Heart left ventricle (tissue), 16 donors: Measurements from ENCODE around the gene CCHCR1. TPM values are rescaled to one million over a fixed set of nuclear protein-coding genes. Genes with fewer than 3 reads are reported as not detected.
"Not testable (repeated sequence)": the region's sequence is repeated elsewhere in the genome, so short reads cannot be mapped to it uniquely, and the experiment has no call there.

Experiments
- ATAC-seq, 4 donors: fragments of 200-7000 bp; cut with Tn5 transposase; one replicate each; pipeline ENCODE4 v1.9.1; 2020 to 2022; ENCODE audit warnings: moderate library complexity in 4 of 4, mild to moderate bottlenecking in 3 of 4, moderate number of reproducible peaks in 1 of 4
- DNase-seq, 5 donors: peaks; one replicate each; pipeline ENCODE4 v3.0.0-alpha.2; 2020
- H3K27ac ChIP-seq, 12 donors: fragments of 200-600 bp; sonication (generic) in 4 of 12; one replicate each; pipeline versions ENCODE4 v1.5.0 to v1.8.0; 2016 to 2022; ENCODE audit warnings: mild to moderate bottlenecking in 2 of 12
- H3K27me3 ChIP-seq, 9 donors: fragments of 200-600 bp; sonication (generic) in 2 of 9; one replicate each; pipeline versions ENCODE4 v1.5.1 to v1.8.0; 2016 to 2022; ENCODE audit warnings: mild to moderate bottlenecking in 3 of 9
- H3K36me3 ChIP-seq, 9 donors: fragments of 200-600 bp; sonication (generic) in 2 of 9; one replicate each; pipeline versions ENCODE4 v1.5.0 to v1.8.0; 2018 to 2022; ENCODE audit warnings: mild to moderate bottlenecking in 2 of 9
- H3K4me1 ChIP-seq, 12 donors: fragments of 200-600 bp; sonication (generic) in 4 of 12; one replicate each; pipeline versions ENCODE4 v1.5.0 to v1.8.0; 2016 to 2022; ENCODE audit warnings: mild to moderate bottlenecking in 3 of 12
- H3K4me3 ChIP-seq, 12 donors: fragments of 200-600 bp; sonication (generic) in 4 of 12; one replicate each; pipeline versions ENCODE4 v1.5.0 to v1.8.0; 2017 to 2022; ENCODE audit warnings: mild to moderate bottlenecking in 9 of 12, moderate library complexity in 4 of 12
- H3K9me3 ChIP-seq, 12 donors: fragments of 200-600 bp; sonication (generic) in 4 of 12; one replicate each; pipeline versions ENCODE4 v1.5.0 to v1.8.0; 2016 to 2022; ENCODE audit warnings: mild to moderate bottlenecking in 1 of 12
- POLR2A ChIP-seq, 2 donors: fragments of 450-650 bp; IDR thresholded peaks; one replicate each; pipeline ENCODE4 v1.6.1; 2017; ENCODE audit warnings: antibody characterized with exemption in 2 of 2, mild to moderate bottlenecking in 2 of 2, moderate library complexity in 2 of 2
- WGBS, 4 donors: extraction: QIAGEN DNeasy Blood & Tissue Kit in 2 of 4; methylation state at CpG; one replicate each; pipeline versions ENCODE4 v1.1.5 to v1.1.7; 2013 to 2018; 5-methylcytosine and 5-hydroxymethylcytosine counted together
- intact Hi-C, 10 donors: fragments of 100-400 bp; cut with DNase I; formaldehyde crosslinking; loops; one replicate each; pipeline versions ENCODE4 v1.11.1 to v1.14.2; 2022
- polyA plus RNA-seq, 2 donors: library from polyadenylated mRNA; stranded (reverse); fragments of 200-250 nt; gene quantifications; one replicate each; pipeline ENCODE4 v1.2.3, GENCODE V29; 2013
- total RNA-seq, 9 donors: library from RNA; depleted of rRNA in 2 of 9; stranded (reverse); fragments of >200 nt in 2 of 9; fragmentation: NEBNext Ultra II Directional in 3 of 9; extraction: Animal tissue kit (Norgen Biotek cat#: 25700) in 3 of 9; gene quantifications; one replicate each; pipeline versions ENCODE4 v1.1.0 to v1.2.4, GENCODE V29; 2016 to 2023
- TF ChIP-seq, protein P1 (sequence below), 12 donors: fragments of 200-600 bp; sonication (generic) in 4 of 12; IDR thresholded peaks; one replicate each; pipeline versions ENCODE4 v1.5.0 to v1.8.0; 2018 to 2022; ENCODE audit warnings: antibody characterized with exemption in 12 of 12, mild to moderate bottlenecking in 5 of 12
- donor health status: ischemic (EF 13 %, LVEDD 7.1; RV severe dilation, severe dysfunction).
- donor health status: healthy with polysubstance abuse.
- donor health status: DM: no; HTN: yes; CAD: no.
- donor health status: DM: no; HTN: no; CAD: no.
- donor health status: ischemic (EF 25% LVEDD 6.9; RV normal size, moderate dysfunction).
- donor health status: ischemic (EF 25% LVEDD 5.7; RV mildly dilated, moderate dysfunction).
- donor health status: healthy.
- donor health status: DM: yes; HTN: yes; CAD: no.
- donor health status: ischemic (EF 35%, LVEDD 5.7; RV mildly dilated, moderate dysfunction).
- donor health status: nonischemic (EF 11% LVEDD 7.7; RV severe dilation, severe dysfunction).
- donor health status: DM: yes; HTN: yes; CAD: no.
- donor health status: PGD.
- donor health status: ischemic (EF 29% LVEDD 5.4; RV normal size, mild dysfunction).
- donor health status: nonischemic (EF 23%, LVEDD 6.1; RV moderate dilation, normal function).

The CCHCR1 gene
- total and polyA plus RNA-seq, 11 donors = 6.0 to 16.4 (median 10.4) TPM

DNA sequence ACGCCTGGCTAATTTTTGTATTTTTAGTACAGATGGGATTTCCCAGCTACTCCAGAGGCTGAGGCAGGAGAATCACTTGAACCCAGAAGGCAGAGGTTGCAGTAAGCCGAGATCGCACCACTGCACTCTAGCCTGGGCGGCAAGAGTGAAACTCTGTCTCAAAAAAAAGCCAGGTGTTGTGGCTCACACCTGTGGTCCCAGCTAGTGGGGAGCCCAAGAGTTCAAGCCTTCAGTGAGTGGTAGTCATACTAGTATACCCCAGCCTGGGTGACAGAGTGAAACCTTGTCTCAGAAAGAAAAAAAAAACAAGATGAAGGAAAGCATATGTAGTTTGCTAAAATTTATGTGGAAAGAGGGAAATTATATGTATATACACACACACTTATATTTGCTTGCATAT is 32.9 kb upstream of the CCHCR1 start:
- H3K4me3 ChIP-seq = no peak overlapping the region
- no peaks in the 10 kb centered on the region for H3K9me3 ChIP-seq
- ATAC-seq = no peak
- H3K4me1 ChIP-seq = peaks cover 0 to 5% (median 0%) of the 10 kb centered on the region in 12 donors
- intact Hi-C loops = loop anchor here in 1 of 10 donors (10.0 kb wide), 1 partner anchor 276 kb away; the partner anchor contains the start of gene VARS2
- 77 to 95% (median 89%) methylated on average over 4 of the region's 4 CpGs for WGBS, 4 donors
- no peak overlapping the region for H3K27ac ChIP-seq
- TF ChIP-seq, protein P1, sequence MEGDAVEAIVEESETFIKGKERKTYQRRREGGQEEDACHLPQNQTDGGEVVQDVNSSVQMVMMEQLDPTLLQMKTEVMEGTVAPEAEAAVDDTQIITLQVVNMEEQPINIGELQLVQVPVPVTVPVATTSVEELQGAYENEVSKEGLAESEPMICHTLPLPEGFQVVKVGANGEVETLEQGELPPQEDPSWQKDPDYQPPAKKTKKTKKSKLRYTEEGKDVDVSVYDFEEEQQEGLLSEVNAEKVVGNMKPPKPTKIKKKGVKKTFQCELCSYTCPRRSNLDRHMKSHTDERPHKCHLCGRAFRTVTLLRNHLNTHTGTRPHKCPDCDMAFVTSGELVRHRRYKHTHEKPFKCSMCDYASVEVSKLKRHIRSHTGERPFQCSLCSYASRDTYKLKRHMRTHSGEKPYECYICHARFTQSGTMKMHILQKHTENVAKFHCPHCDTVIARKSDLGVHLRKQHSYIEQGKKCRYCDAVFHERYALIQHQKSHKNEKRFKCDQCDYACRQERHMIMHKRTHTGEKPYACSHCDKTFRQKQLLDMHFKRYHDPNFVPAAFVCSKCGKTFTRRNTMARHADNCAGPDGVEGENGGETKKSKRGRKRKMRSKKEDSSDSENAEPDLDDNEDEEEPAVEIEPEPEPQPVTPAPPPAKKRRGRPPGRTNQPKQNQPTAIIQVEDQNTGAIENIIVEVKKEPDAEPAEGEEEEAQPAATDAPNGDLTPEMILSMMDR (IDR thresholded peaks at IDR 0.05) = no peak
- TF ChIP-seq POLR2A (IDR thresholded peaks at IDR 0.05) = no peak
- peaks cover 0 to 4% (median 0%) of the 10 kb centered on the region in 9 donors for H3K36me3 ChIP-seq
- no peaks in the 10 kb centered on the region for H3K27me3 ChIP-seq
- no peak for DNase-seq

DNA sequence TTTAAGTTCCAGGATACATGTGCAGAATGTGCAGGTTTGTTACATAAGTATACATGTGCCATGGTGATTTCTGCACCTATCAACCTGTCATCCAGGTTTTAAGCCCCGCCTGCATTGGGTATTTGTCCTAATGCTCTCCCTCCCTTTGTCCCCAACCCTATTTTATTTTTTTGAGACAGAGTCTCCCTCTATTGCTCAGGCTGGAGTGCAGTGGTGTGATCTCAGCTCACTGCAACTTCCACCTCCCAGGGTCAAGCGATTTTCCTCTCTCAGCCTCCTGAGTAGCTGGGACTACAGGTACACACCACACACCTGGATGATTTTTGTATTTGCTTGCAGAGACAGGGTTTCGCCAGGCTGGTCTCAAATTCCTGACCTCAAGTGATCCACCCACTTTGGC is 31.6 kb upstream of the CCHCR1 start:
- H3K4me3 ChIP-seq, H3K27me3 ChIP-seq, DNase-seq, H3K36me3 ChIP-seq, ATAC-seq, H3K9me3 ChIP-seq, intact Hi-C loops, H3K27ac ChIP-seq: not testable (repeated sequence)
- 88 to 93% (median 90%) methylated on average over 3 of the region's 3 CpGs for whole genome bisulfite sequencing, 4 donors
- H3K4me1 ChIP-seq = peaks cover 0 to 13% (median 0%) of the 10 kb centered on the region in 12 donors

DNA sequence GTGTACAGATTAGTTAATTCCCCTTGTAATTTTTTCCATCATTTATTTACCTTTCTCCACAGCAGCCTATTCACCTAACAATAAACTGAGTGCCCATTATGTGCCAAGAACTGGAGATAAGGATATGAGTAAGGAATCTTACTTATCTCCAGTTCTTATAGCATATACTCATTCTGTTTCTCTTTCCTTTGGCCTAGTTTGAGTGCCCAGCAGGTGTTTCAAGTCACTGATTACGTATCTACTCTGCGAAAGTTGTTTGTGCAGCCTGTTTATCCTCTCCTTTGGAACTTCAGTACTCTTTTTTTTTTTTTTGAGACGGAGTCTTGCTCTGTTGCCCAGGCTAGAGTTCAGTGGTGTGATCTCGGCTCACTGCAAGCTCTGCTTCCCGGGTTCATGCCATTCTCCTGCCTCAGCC is 30.2 kb upstream of the CCHCR1 start:
- H3K27ac ChIP-seq = no peak overlapping the region
- peaks cover 0 to 20% (median 0%) of the 10 kb centered on the region in 12 donors for H3K4me1 ChIP-seq
- H3K4me3 ChIP-seq = no peak overlapping the region
- no peaks in the 10 kb centered on the region for H3K36me3 ChIP-seq
- TF ChIP-seq, protein P1 (IDR thresholded peaks at IDR 0.05) = no peak
- no peak for TF ChIP-seq POLR2A (IDR thresholded peaks at IDR 0.05)
- H3K9me3 ChIP-seq = no peaks in the 10 kb centered on the region
- ATAC-seq (no peak), DNase-seq (no peak)
- WGBS, 4 donors = 76 to 91% (median 82%) methylated on average over 5 of the region's 5 CpGs
- no peaks in the 10 kb centered on the region for H3K27me3 ChIP-seq
- intact Hi-C loops = loop anchor here in 2 of 10 donors (2.0 kb wide), 2 partner anchors 45 to 49 kb away; partner anchors contain the start of gene PSORS1C2 (in 1 of the 2)

DNA sequence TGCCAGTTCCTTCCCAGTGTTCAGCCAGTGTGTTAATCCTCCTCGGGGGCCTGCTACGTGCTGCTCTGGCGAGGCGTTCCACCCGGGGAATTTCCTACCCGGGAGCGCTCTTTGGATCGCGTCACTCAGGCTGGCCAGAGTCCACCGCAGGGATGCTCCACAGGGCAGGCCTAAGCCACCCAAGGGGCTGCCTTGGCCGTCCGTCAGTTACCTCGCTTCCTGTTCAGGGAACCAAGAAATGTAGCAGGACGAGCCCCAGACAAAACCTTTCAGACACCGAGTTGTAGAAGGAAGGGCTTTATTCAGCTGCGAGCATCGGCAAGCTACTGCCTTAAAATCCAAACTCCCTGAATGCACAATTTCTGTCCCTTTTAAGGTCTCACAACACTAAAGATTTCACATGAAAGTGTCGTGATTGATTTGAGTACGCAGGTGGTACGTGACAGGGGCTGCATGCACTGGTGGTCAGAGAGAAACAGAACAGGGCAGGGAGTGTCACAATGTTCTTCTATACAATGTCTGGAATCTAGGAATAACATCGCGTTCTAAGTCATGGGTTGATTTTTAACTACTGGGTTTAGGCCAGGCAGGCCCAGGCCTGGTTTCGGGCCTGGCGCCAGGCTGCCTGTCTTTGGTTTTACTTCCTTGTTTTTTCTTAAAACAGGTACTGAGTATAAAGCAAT is 28.6 kb upstream of the CCHCR1 start:
- Histone ChIP-seq H3K27ac (peak overlapping the region; percentile 70 to 95 (median 81)), H3K27me3 (no peaks in the 10 kb centered on the region), H3K9me3 (no peaks in the 10 kb centered on the region), H3K4me1 (peaks cover 0 to 21% (median 0%) of the 10 kb centered on the region in 12 donors), H3K4me3 (peak overlapping the region; percentile 2 to 58 (median 44)), H3K36me3 (no peaks in the 10 kb centered on the region)
- peak in 3 of 4 donors; percentile 45 to 71 (median 59) for ATAC-seq
- 48 to 57% (median 54%) methylated on average over 21 to 24 of the region's 24 CpGs for WGBS, 4 donors
- DNase-seq = peak; percentile 67 to 88 (median 85)
- intact Hi-C loops = loop anchor here in 2 of 10 donors (2.0 kb wide), 2 partner anchors 43 to 47 kb away; partner anchors contain the start of gene PSORS1C2 (in 1 of the 2)
- TF ChIP-seq POLR2A (IDR thresholded peaks at IDR 0.05) = peak in 1 of 2 donors; percentile 58
- TF ChIP-seq, protein P1 (IDR thresholded peaks at IDR 0.05) = no peak

DNA sequence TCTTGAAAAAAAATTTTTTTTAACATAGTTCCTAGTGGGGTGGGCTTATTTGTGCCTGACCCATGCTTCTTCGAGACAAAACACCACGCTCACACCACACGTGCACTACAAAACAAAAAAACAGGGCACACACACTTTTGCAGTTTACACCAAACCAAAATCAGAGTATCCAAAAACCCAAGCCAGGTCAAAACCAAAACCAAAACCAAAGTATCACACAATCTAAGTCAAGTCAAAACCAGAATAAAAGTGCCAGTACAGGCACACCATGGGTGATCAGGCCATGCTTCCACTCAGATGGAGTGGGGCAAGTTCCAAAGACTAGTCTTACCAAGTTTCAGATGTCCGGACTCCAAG is 28.1 kb upstream of the CCHCR1 start:
- not testable (repeated sequence) for ATAC-seq, DNase-seq, H3K27me3 ChIP-seq, H3K36me3 ChIP-seq, H3K9me3 ChIP-seq
- Histone ChIP-seq H3K27ac (peak overlapping the region; percentile 70 to 95 (median 81)), H3K4me1 (peaks cover 0 to 25% (median 0%) of the 10 kb centered on the region in 12 donors), H3K4me3 (peak overlapping the region; percentile 2 to 58 (median 44))
- 50 to 66% (median 58%) methylated on average over 4 of the region's 4 CpGs for WGBS, 4 donors
- intact Hi-C loops = loop anchor here in 2 of 10 donors (2.0 kb wide), 2 partner anchors 43 to 47 kb away; partner anchors contain the start of gene PSORS1C2 (in 1 of the 2)

DNA sequence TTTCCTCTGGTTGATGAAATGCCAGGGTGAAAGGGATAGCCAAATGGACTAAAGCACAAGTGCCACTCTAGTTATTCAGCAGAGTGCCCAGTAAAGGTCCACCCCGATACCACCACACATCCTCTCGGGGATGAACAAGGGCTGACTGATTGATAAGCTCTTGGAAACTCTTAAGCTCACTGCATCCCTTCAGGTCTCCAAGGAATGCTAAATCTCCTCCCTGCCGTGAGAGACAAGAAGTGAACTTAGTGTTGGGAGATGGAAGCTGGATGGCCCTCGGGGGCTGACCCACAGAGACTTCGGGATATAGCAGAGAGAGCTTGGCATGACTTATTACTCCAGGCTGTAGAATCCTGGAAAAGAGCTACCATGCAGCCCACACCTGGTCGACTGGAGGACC is 26.3 kb upstream of the CCHCR1 start:
- peaks cover 0 to 40% (median 1%) of the 10 kb centered on the region in 12 donors for H3K4me1 ChIP-seq
- H3K4me3 ChIP-seq, H3K9me3 ChIP-seq, DNase-seq, H3K27me3 ChIP-seq, H3K36me3 ChIP-seq, intact Hi-C loops, ATAC-seq, H3K27ac ChIP-seq: not testable (repeated sequence)
- WGBS, 4 donors = 69 to 80% (median 77%) methylated on average over 6 of the region's 6 CpGs

DNA sequence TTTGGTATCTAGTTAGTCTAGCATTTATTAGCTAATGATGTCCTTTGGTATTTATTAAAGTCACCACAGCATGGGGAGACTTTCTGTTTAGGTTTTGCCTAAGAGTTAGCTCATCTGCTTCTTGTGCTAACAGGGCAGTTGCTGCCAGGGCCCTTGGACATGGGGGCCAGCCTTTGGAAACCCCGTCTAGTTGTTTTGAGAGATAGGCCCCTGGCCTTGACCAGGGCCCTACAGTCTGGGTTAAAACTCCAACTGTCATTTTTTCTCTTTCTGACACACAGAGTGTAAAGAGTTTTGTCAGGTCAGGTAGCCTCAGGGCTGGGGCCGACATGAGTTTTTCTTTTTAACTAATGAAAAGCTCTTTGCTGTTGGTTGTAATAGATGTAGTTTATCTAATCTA is 25.7 kb upstream of the CCHCR1 start:
- H3K36me3 ChIP-seq, H3K4me3 ChIP-seq, H3K9me3 ChIP-seq, DNase-seq, intact Hi-C loops, ATAC-seq, H3K27ac ChIP-seq, H3K27me3 ChIP-seq: not testable (repeated sequence)
- H3K4me1 ChIP-seq = peaks cover 0 to 46% (median 1%) of the 10 kb centered on the region in 12 donors
- 61 to 100% (median 83%) methylated on average over 2 of the region's 2 CpGs for WGBS, 4 donors
